H1 (cell line): ENCODE data around the gene C10orf120. TPM values are rescaled to one million over a fixed set of nuclear protein-coding genes. Genes with fewer than 3 reads are reported as not detected.

Experiments used
- CTCF ChIA-PET: fragments of 300-600 bp; sonication (Branson Sonifier 250); formaldehyde crosslinking; loops from one replicate; lab custom pipeline; 2021; ENCODE audit not compliant: partially characterized antibody; lab: Charles Lee
- POLR2A ChIA-PET: fragments of 300-600 bp; sonication (Branson Sonifier 250); formaldehyde crosslinking; loops from one replicate; lab custom pipeline; 2021; ENCODE audit warnings: inconsistent platforms; ENCODE audit not compliant: partially characterized antibody; lab: Charles Lee
- DNase-seq, 2 experiments: peaks; one replicate each; pipeline versions ENCODE4 v3.0.0 to v3.0.0-alpha.2; 2010 to 2022; ENCODE audit warnings: low spot score in 2 of 2, low read depth in 1 of 2, mixed read lengths in 1 of 2
- FAIRE-seq: peaks from 2 replicates; lab custom pipeline; 2011; peaks lifted over from hg19 to GRCh38; lab: Jason Lieb, UNC
- H2AFZ ChIP-seq: 2 replicates; pipeline ENCODE4 v1.8.1; 2012; ENCODE audit warnings: low read length, inconsistent platforms
- H2AK5ac ChIP-seq: 2 replicates; pipeline ENCODE4 v1.6.1; 2013; ENCODE audit warnings: low read depth, low read length
- H2BK120ac ChIP-seq: replicated peaks from 2 replicates; pipeline ENCODE3; 2013; ENCODE audit warnings: low read depth, low read length, inconsistent platforms
- H2BK12ac ChIP-seq: 2 replicates; pipeline ENCODE4 v1.6.1; 2013; ENCODE audit warnings: low read depth, low read length
- H2BK15ac ChIP-seq: 2 replicates; pipeline ENCODE4 v1.6.1; 2013; ENCODE audit warnings: low read length
- H2BK20ac ChIP-seq: 2 replicates; pipeline ENCODE4 v1.6.1; 2013; ENCODE audit warnings: low read length
- H2BK5ac ChIP-seq: 2 replicates; pipeline ENCODE4 v1.6.1; 2013; ENCODE audit warnings: low read depth, low read length
- H3K14ac ChIP-seq: 2 replicates; pipeline ENCODE4 v1.6.1; 2013; ENCODE audit warnings: inconsistent platforms; ENCODE audit not compliant: insufficient read length
- H3K18ac ChIP-seq: 2 replicates; pipeline ENCODE4 v1.6.1; 2013; ENCODE audit warnings: low read length; ENCODE audit errors: extremely low read depth
- H3K23ac ChIP-seq: 2 replicates; pipeline ENCODE4 v1.6.1; 2013; ENCODE audit warnings: inconsistent platforms; ENCODE audit not compliant: insufficient read length
- H3K23me2 ChIP-seq: 2 replicates; pipeline ENCODE4 v1.6.1; 2013; ENCODE audit warnings: low read depth, low read length
- H3K27ac ChIP-seq: 2 replicates; pipeline ENCODE4 v1.6.1; 2011; ENCODE audit warnings: low read depth, low read length, inconsistent platforms
- H3K27me3 ChIP-seq, 4 experiments: replicated peaks in 1 of 4; 1 replicate in 1 of 4; 2 replicates in 3 of 4; pipeline versions ENCODE4 v1.6.1 to v1.8.1; 2011 to 2013; ENCODE audit warnings: low read length in 3 of 4, mild to moderate bottlenecking in 3 of 4, inconsistent platforms in 2 of 4, mixed read lengths in 2 of 4, moderate library complexity in 1 of 4; ENCODE audit not compliant: control insufficient read depth in 3 of 4, insufficient read depth in 3 of 4; ENCODE audit errors: extremely low read depth in 1 of 4
- H3K36me3 ChIP-seq, 4 experiments: 2 replicates each; pipeline versions ENCODE4 v1.6.1 to v1.8.1; 2011 to 2013; ENCODE audit warnings: mild to moderate bottlenecking in 4 of 4, low read length in 3 of 4, moderate library complexity in 2 of 4, control low read depth in 1 of 4, inconsistent platforms in 1 of 4; ENCODE audit not compliant: insufficient read depth in 4 of 4, control insufficient read depth in 2 of 4
- H3K4ac ChIP-seq: replicated peaks from 2 replicates; pipeline ENCODE3; 2013; ENCODE audit warnings: low read length, low read depth, mixed read lengths, inconsistent platforms; ENCODE audit not compliant: insufficient read length
- H3K4me1 ChIP-seq, 4 experiments: replicated peaks in 1 of 4; 1 replicate in 1 of 4; 2 replicates in 3 of 4; pipeline versions ENCODE4 v1.6.1 to v1.8.1; 2011 to 2013; ENCODE audit warnings: low read length in 3 of 4, inconsistent platforms in 2 of 4, mixed read lengths in 1 of 4; ENCODE audit not compliant: insufficient read depth in 4 of 4, control insufficient read depth in 3 of 4
- H3K4me2 ChIP-seq, 2 experiments: 2 replicates each; pipeline versions ENCODE4 v1.6.1 to v1.8.1; 2011 to 2013; ENCODE audit warnings: low read depth in 2 of 2, low read length in 2 of 2, control low read depth in 1 of 2, inconsistent platforms in 1 of 2, mild to moderate bottlenecking in 1 of 2; ENCODE audit not compliant: insufficient read depth in 1 of 2
- H3K4me3 ChIP-seq, 4 experiments: fragments of 200-600, 300-600 bp in 1 of 4; sonication (generic), shearing (Covaris generic), sonication (Bioruptor Twin) in 1 of 4; 2 replicates each; pipeline versions ENCODE4 v1.5.1 to v1.8.1; 2011 to 2016; ENCODE audit warnings: low read length in 4 of 4, low read depth in 3 of 4, control low read depth in 2 of 4, inconsistent platforms in 2 of 4, mild to moderate bottlenecking in 2 of 4, mixed read lengths in 1 of 4, moderate library complexity in 1 of 4; ENCODE audit not compliant: insufficient read depth in 2 of 4; ENCODE audit errors: extremely low read depth in 1 of 4
- H3K56ac ChIP-seq: replicated peaks from 2 replicates; pipeline ENCODE3; 2013; ENCODE audit warnings: low read depth, mild to moderate bottlenecking, mixed read lengths, low read length, inconsistent platforms; ENCODE audit not compliant: insufficient read length
- H3K79me1 ChIP-seq: 2 replicates; pipeline ENCODE4 v1.6.1; 2013; ENCODE audit warnings: low read depth, low read length, control low read depth
- H3K79me2 ChIP-seq, 2 experiments: 2 replicates each; pipeline versions ENCODE4 v1.6.1 to v1.8.1; 2012 to 2013; ENCODE audit warnings: low read length in 2 of 2, mild to moderate bottlenecking in 2 of 2, inconsistent platforms in 1 of 2; ENCODE audit not compliant: insufficient read depth in 2 of 2, control insufficient read depth in 1 of 2
- H3K9ac ChIP-seq, 4 experiments: replicated peaks in 1 of 4; 1 replicate in 1 of 4; 2 replicates in 3 of 4; pipeline versions ENCODE4 v1.6.1 to v1.8.1; 2011 to 2013; ENCODE audit warnings: low read depth in 3 of 4, low read length in 3 of 4, control low read depth in 2 of 4, mild to moderate bottlenecking in 2 of 4, moderate library complexity in 2 of 4, inconsistent platforms in 1 of 4; ENCODE audit errors: extremely low read depth in 1 of 4
- H3K9me3 ChIP-seq, 2 experiments: 2 replicates each; pipeline versions ENCODE4 v1.6.1 to v1.8.1; 2012 to 2013; ENCODE audit warnings: mild to moderate bottlenecking in 2 of 2, moderate library complexity in 2 of 2, control low read depth in 1 of 2, inconsistent platforms in 1 of 2, low read depth in 1 of 2, low read length in 1 of 2, mixed read lengths in 1 of 2; ENCODE audit not compliant: insufficient read depth in 2 of 2
- H4K20me1 ChIP-seq, 2 experiments: replicated peaks in 1 of 2; 2 replicates each; pipeline versions ENCODE3 to v1.8.1; 2011 to 2013; ENCODE audit warnings: inconsistent platforms in 2 of 2, low read length in 2 of 2, mild to moderate bottlenecking in 1 of 2; ENCODE audit not compliant: insufficient read depth in 2 of 2, control insufficient read depth in 1 of 2
- H4K5ac ChIP-seq: 2 replicates; pipeline ENCODE4 v1.6.1; 2013; ENCODE audit warnings: low read length, low read depth, mixed read lengths, inconsistent platforms; ENCODE audit not compliant: insufficient read length
- H4K8ac ChIP-seq: 2 replicates; pipeline ENCODE4 v1.8.0; 2013; ENCODE audit warnings: mild to moderate bottlenecking, moderate library complexity, low read length, inconsistent platforms; ENCODE audit not compliant: insufficient read depth; ENCODE audit errors: extremely low read depth
- H4K91ac ChIP-seq: replicated peaks from 2 replicates; pipeline ENCODE3; 2013; ENCODE audit warnings: low read length, mixed read lengths, inconsistent platforms; ENCODE audit not compliant: insufficient read length
- HDAC6 ChIP-seq: IDR thresholded peaks from one replicate; pipeline ENCODE4 v1.7.1; 2012; ENCODE audit warnings: low read depth, mild to moderate bottlenecking, inconsistent platforms, low read length, moderate library complexity
- POLR2AphosphoS5 ChIP-seq: IDR thresholded peaks from 2 replicates; pipeline ENCODE4 v1.6.1; 2011; ENCODE audit warnings: low read depth, low read length
- WGBS, 2 experiments: shearing (Covaris generic) in 1 of 2; methylation state at CpG; one replicate each; pipeline versions ENCODE4 v1.1.6 to v1.1.7; 2013 to 2015; ENCODE audit warnings: low lambda C conversion rate in 2 of 2, mixed read lengths in 2 of 2, inconsistent platforms in 1 of 2, low coverage in 1 of 2, missing lambda C conversion rate in 1 of 2; ENCODE audit not compliant: insufficient replicate concordance in 2 of 2, insufficient coverage in 1 of 2, insufficient read length in 1 of 2; ENCODE audit errors: extremely low coverage in 1 of 2, missing lambda C conversion rate in 1 of 2; 5-methylcytosine and 5-hydroxymethylcytosine counted together
- polyA plus RNA-seq, 7 experiments: library from polyadenylated mRNA; depleted of rRNA in 3 of 7; stranded (reverse) in 5 of 7; unstranded in 2 of 7; fragments of >200 nt in 5 of 7; fragments of 200-250 nt in 2 of 7; gene quantifications; 1 replicate in 5 of 7; 2 replicates in 1 of 7; 4 replicates in 1 of 7; pipeline versions ENCODE4 v1.2.1 to v1.2.3, GENCODE V29; 2011 to 2013; ENCODE audit warnings: missing spikeins in 2 of 7, mixed read lengths in 2 of 7
- total RNA-seq: library from RNA; stranded (reverse); fragmentation: NEBNext Ultra II Directional; extraction: Animal tissue kit (Norgen Biotek cat#: 25700); gene quantifications from 2 replicates; pipeline ENCODE4 v1.2.1, GENCODE V29; 2021

C10orf120 gene
- total and polyA plus RNA-seq, 2 of the 8 experiments (the other 6 are each of a cell fraction or from before 2014, with no cell fraction given) = not detected

DNA sequence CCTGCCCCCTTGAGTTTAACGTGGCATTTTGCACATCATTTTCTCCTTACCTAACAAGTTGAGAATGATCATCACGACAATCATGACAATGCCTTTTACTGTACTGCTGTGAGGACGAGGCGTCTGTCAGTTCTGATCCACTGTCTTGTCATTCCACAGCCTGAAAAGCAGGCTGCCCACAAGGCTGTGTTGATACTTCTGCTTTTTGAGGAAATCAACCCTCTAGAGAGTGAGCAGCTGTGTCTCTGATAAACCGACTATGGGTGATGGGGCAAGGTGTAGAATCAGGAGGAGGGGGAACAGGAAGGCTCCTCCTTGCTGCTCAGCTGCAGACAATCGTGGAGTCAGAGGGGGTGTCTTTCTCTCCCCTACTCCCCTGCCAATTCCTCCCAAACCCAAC, 30.6 kb upstream of the C10orf120 start:
- Histone ChIP-seq H3K9ac (no peak overlapping the region), H4K5ac (no peak overlapping the region), H4K8ac (no peak overlapping the region), H2BK5ac (no peak overlapping the region), H3K14ac (no peak overlapping the region), H3K79me2 (no peaks in the 10 kb centered on the region), H4K91ac (no peak overlapping the region), H3K27me3 (no peaks in the 10 kb centered on the region), H2AK5ac (no peak overlapping the region), H3K18ac (no peak overlapping the region), H3K4me2 (no peak overlapping the region), H3K23me2 (peaks cover 6% of the 10 kb centered on the region; the same call in 1 of the 2 replicates), H3K27ac (no peak overlapping the region), H2BK120ac (no peak overlapping the region), H3K4me3 (no peak overlapping the region), H3K23ac (no peak overlapping the region), H3K9me3 (no peaks in the 10 kb centered on the region), H4K20me1 (peaks cover 0 to 2% of the 10 kb centered on the region in 2 experiments), H2AFZ (no peak overlapping the region), H3K56ac (no peak overlapping the region), H3K4ac (no peak overlapping the region), H2BK20ac (no peak overlapping the region), H3K4me1 (peaks cover 0 to 7% (median 0%) of the 10 kb centered on the region in 4 experiments; a peak in 2 of 7 replicates), H2BK12ac (no peak overlapping the region), H2BK15ac (no peak overlapping the region), H3K79me1 (no peaks in the 10 kb centered on the region), H3K36me3 (no peaks in the 10 kb centered on the region; a peak in 1 of 8 replicates)
- ChIA-PET POLR2A (no interaction called here), CTCF (interaction anchor here (0.5 to 0.8 kb wide), 3 partner anchors 88 to 249 kb away, joined by 3 to 5 read pairs (median 3); no protein-coding TSS in a partner anchor)
- FAIRE-seq = no peak
- DNase-seq = no peak
- WGBS, 2 experiments = 81% methylated on average over 6 of the region's 6 CpGs; no CpG with 5 or more reads in 1 of the 2 experiments
- no peak for TF ChIP-seq HDAC6
- TF ChIP-seq POLR2AphosphoS5 = no peak
